SK-N-SH treated with all-trans-retinoic acid at 6 μM for 48 hours (cell line): ENCODE measurements around the gene TOMM20.

Experiments used
- ESRRG ChIP-seq: fragments of 250-450 bp; sonication (Bioruptor Pico); IDR thresholded peaks from 2 replicates; pipeline ENCODE4 v1.6.1; 2021; ENCODE audit warnings: mild to moderate bottlenecking
- GLIS3 ChIP-seq: fragments of 250-450 bp; sonication (Bioruptor Pico); IDR thresholded peaks from 2 replicates; pipeline ENCODE4 v1.5.0; 2020; ENCODE audit warnings: mild to moderate bottlenecking, moderate library complexity
- OSR1 ChIP-seq: fragments of 250-450 bp; sonication (Bioruptor Pico); IDR thresholded peaks from 2 replicates; pipeline ENCODE4 v1.8.0; 2022; ENCODE audit warnings: moderate library complexity, mild to moderate bottlenecking, inconsistent platforms
- RARB ChIP-seq: fragments of 250-450 bp; sonication (Bioruptor Pico); IDR thresholded peaks from 2 replicates; pipeline ENCODE4 v1.8.0; 2021; ENCODE audit warnings: mild to moderate bottlenecking, moderate library complexity
- TSHZ2 ChIP-seq: fragments of 250-450 bp; sonication (Bioruptor Pico); IDR thresholded peaks from 2 replicates; pipeline ENCODE4 v1.5.0; 2020; ENCODE audit warnings: mild to moderate bottlenecking, moderate library complexity
- ZNF565 ChIP-seq: fragments of 450-650 bp; formaldehyde crosslinking; conservative IDR thresholded peaks from 2 replicates; pipeline ENCODE4 v1.5.0; 2020; ENCODE audit warnings: low read depth, mild to moderate bottlenecking, moderate library complexity
- ZNF70 ChIP-seq: fragments of 450-650 bp; formaldehyde crosslinking; IDR thresholded peaks from 2 replicates; pipeline ENCODE4 v1.5.0; 2020; ENCODE audit warnings: mild to moderate bottlenecking, moderate library complexity
- TF ChIP-seq, protein P1 (sequence below): fragments of 250-450 bp; sonication (Bioruptor Pico); IDR thresholded peaks from 2 replicates; pipeline ENCODE4 v1.8.0; 2020; ENCODE audit warnings: mild to moderate bottlenecking, moderate library complexity, borderline replicate concordance

- no peak for TF ChIP-seq ZNF565 (CRISPR knock-in tag)
- no peak for TF ChIP-seq OSR1 (CRISPR knock-in tag)
- TF ChIP-seq GLIS3 (CRISPR knock-in tag) = no peak
- no peak for TF ChIP-seq TSHZ2 (CRISPR knock-in tag)
- TF ChIP-seq ZNF70 (CRISPR knock-in tag) = no peak
- TF ChIP-seq ESRRG = no peak
- TF ChIP-seq RARB = no peak
- TF ChIP-seq, protein P1, sequence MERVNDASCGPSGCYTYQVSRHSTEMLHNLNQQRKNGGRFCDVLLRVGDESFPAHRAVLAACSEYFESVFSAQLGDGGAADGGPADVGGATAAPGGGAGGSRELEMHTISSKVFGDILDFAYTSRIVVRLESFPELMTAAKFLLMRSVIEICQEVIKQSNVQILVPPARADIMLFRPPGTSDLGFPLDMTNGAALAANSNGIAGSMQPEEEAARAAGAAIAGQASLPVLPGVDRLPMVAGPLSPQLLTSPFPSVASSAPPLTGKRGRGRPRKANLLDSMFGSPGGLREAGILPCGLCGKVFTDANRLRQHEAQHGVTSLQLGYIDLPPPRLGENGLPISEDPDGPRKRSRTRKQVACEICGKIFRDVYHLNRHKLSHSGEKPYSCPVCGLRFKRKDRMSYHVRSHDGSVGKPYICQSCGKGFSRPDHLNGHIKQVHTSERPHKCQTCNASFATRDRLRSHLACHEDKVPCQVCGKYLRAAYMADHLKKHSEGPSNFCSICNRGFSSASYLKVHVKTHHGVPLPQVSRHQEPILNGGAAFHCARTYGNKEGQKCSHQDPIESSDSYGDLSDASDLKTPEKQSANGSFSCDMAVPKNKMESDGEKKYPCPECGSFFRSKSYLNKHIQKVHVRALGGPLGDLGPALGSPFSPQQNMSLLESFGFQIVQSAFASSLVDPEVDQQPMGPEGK = no peak
Observed at GRCh38 chr1:235075777-235076308, 52.8 kb downstream of the TOMM20 start.
